Activated CD8-positive, alpha-beta memory T cell treated with anti-CD3 and anti-CD28 coated beads for 36 hours (primary cell): ENCODE measurements around the gene ZFAND2B. TPM values are rescaled to one million over a fixed set of nuclear protein-coding genes. Genes with fewer than 3 reads are reported as not detected.

Experiments used
- CTCF ChIA-PET: fragments of 350-600 bp; sonication (Branson Sonifier 250); formaldehyde crosslinking; loops from one replicate; lab custom pipeline; 2021; ENCODE audit warnings: antibody characterized with exemption; lab: Charles Lee
- POLR2A ChIA-PET: fragments of 350-600 bp; sonication (Branson Sonifier 250); formaldehyde crosslinking; loops from one replicate; lab custom pipeline; 2021; ENCODE audit warnings: antibody characterized with exemption; lab: Charles Lee
- total RNA-seq, 2 experiments: library from RNA; stranded (reverse); gene quantifications; one replicate each; pipeline ENCODE4 v1.2.3, GENCODE V29; 2021

The ZFAND2B gene
- total RNA-seq, 2 experiments from 2014 or later = 29.3 to 33.3 TPM

DNA sequence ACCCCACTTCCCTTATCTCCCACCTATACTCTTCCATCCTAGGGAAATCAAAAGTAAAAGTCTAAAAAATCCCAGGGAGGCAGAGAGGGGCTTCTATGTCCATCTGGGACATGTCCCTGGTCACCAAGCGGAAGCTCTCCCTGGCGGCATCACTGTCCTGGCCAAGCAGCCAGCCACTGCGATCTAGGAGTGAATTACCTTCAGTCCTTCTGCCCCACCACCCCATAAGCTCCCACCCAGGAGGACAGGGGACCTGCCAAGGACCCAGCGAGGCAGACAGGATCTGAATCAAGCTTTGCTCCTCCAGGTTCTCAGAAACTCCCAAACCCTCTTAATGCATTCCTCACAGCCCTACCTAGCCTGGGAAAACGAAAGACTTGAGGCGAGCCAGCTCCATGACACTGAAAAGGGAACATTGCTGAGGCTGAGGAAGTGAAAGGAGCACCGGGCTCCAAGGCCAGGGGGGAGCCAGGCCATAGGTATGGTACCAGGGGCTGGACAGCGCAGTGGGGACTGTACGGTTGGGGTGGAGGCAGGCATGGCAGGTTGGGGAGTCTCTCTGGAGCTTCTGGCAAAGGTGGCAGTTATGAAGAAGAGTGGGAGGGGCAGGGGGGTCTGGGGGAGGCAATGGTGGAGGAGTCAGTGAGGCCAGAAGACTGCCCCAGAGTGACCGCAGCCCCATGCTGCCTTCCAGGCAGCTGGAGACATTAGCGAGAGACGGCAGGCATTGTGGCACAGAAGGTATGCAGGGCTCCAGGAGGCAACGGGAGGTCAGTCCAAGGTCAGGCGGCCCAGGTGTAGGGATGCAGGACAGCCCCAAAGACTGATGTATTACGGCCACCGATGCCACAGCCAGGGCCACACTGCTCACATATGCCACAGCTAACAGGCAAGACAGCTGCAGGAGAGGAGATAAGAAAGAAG lies 34.1 kb upstream of the ZFAND2B start:
- CTCF ChIA-PET = interaction anchor here (0.7 to 5.6 kb wide), 10 partner anchors 13 to 128 kb away, joined by 3 to 28 read pairs (median 4); partner anchors contain the start of genes ANKZF1, ATG9A and NHEJ1

DNA sequence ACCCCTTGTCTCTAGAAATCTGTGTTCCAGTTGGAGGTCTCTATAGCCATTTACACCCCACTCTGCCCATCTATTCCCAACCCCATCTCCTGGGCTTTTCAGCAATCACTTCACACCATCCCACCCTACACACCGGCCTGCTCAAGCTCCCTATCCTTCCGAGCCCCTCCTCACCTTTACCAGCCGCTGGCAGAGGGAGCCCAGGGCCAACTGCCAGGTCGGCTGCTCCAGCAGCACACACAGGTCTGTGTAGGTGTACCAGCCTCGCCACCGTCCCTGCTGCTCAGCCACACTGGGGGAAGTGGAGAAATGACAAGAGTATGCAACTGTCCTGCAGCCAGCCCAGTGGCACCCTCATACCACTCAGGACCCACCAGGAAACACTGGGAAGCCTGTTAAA lies 33.4 kb upstream of the ZFAND2B start:
- CTCF ChIA-PET = interaction anchor here (0.7 to 5.6 kb wide), 7 partner anchors 9 to 122 kb away, joined by 3 to 28 read pairs (median 4); partner anchors contain the start of genes ANKZF1, ATG9A and NHEJ1
- POLR2A ChIA-PET = interaction anchor here (1.3 kb wide), 1 partner anchor 33 kb away, joined by 4 read pairs; the partner anchor contains the start of gene ZFAND2B

More for the DNA sequence above, 34.1 kb upstream of the ZFAND2B start:
- POLR2A ChIA-PET = interaction anchor here (1.0 to 1.3 kb wide), 2 partner anchors 34 to 39 kb away, joined by 4 to 6 read pairs; partner anchors contain the start of gene ZFAND2B

GRCh38 chr2:219174146-219174545 lies 32.4 kb upstream of the ZFAND2B start:
- POLR2A ChIA-PET = interaction anchor here (1.1 to 1.3 kb wide), 2 partner anchors 9 to 32 kb away, joined by 4 read pairs; partner anchors contain the start of gene ZFAND2B
- CTCF ChIA-PET = interaction anchor here (0.8 to 5.6 kb wide), 6 partner anchors 10 to 125 kb away, joined by 3 to 28 read pairs (median 3); partner anchors contain the start of gene NHEJ1

DNA sequence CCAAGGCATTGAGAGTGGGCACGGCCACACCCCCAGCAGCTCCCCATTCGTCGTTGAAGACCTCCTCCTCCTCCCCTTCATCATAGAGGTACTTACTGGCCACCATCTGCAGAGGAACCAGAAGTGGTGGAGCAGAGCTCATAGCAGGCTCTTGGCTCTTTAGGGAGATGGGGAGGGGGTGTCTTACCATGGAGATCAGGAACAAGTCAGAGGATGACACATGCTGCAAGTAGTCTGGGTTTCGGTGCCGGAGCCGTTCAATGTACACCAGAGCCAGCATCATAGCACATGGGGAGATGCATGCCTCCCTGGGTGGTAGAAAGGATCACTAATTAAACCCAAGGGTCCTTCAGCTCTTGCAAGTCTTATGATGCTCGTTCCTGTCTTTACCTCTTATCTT lies 31.8 kb upstream of the ZFAND2B start:
- ChIA-PET POLR2A (interaction anchor here (0.5 to 1.3 kb wide), 3 partner anchors 54 to 209 kb away, joined by 3 to 5 read pairs (median 5); partner anchors contain the start of genes ANKZF1 and ATG9A), CTCF (interaction anchor here (1.0 to 5.6 kb wide), 7 partner anchors 11 to 124 kb away, joined by 3 to 28 read pairs (median 4); partner anchors contain the start of gene NHEJ1)

DNA sequence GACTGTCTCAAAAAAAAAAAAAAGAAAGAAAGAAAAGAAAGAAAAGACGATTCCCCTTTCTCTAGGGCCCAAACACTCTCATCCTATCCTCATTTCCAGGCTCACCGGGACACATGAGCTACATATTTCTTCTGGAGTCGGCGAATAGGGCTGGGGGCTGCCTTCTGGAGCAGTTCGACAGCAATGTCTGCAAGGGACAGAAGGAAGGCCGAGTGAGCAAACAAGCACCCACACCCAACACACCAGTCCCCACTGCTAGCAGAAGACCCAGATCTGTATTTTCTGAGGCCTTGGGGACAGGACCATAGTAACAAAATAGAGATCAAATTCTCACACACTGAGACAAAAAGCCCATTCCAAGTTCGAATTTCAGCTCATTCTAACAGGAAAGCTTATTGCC lies 31.1 kb upstream of the ZFAND2B start:
- ChIA-PET CTCF (interaction anchor here (0.8 to 5.6 kb wide), 11 partner anchors 11 to 298 kb away, joined by 3 to 28 read pairs (median 4); partner anchors contain the start of genes ANKZF1, ATG9A and NHEJ1), POLR2A (interaction anchor here (0.6 to 2.0 kb wide), 8 partner anchors 24 to 79 kb away, joined by 3 to 11 read pairs (median 5); partner anchors contain the start of genes ANKZF1, ATG9A, TUBA4A and ZFAND2B)

DNA sequence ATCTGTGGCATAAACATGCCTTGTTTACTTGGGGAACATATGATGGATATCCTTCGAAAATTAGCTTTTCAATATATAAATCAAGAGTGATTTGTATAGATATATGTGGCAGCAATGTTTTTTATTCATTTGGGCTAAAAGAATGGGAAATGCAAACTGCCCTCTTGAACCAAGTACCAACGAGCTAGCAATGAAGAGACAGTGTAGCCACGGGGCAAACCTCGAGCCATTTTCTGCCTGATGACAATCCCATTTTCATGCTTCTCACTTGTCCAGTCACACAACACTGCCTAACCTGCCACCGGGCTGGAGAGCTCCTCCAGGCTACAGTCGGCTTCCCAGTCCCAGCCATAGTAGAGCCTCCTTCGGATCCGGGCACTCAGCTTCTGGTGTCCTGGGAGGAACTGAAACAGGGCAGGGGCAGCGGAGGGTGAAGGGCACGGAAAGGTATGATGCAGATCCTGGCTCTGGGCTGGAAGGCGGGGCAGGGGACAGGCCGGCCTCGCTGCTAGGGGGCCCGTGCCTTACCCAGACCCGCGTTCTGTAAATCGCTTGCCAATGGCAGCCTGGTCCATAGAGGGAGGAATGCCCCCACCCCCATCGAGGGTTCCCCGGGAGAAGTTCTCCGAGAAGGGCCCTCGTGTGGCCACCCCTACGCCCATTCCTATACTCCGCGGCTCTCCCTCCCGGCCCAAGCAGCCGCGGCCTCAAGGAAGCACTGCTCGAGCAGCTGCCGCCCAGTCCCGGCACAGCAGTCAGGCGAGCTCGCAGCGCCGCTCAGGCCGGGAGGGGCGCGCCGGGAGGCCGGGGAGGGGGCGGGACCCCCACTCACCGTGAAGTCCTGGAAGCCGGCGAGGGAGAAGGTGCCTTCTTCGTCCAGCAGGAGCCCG lies 30.4 kb upstream of the ZFAND2B start:
- ChIA-PET POLR2A (interaction anchor here (0.6 to 2.0 kb wide), 15 partner anchors 12 to 78 kb away, joined by 3 to 11 read pairs (median 3); partner anchors contain the start of genes ANKZF1, ATG9A, GLB1L and STK16), CTCF (interaction anchor here (0.8 to 5.6 kb wide), 16 partner anchors 11 to 299 kb away, joined by 3 to 28 read pairs (median 4); partner anchors contain the start of genes ANKZF1, ATG9A, DNAJB2 and NHEJ1)

- ChIA-PET CTCF (interaction anchor here (0.9 to 2.0 kb wide), 11 partner anchors 12 to 147 kb away, joined by 3 to 13 read pairs (median 4); partner anchors contain the start of genes ANKZF1, ATG9A, DNAJB2 and NHEJ1), POLR2A (interaction anchor here (0.6 to 2.0 kb wide), 12 partner anchors 13 to 77 kb away, joined by 3 to 11 read pairs (median 4); partner anchors contain the start of genes GLB1L, STK16, TUBA4A and ZFAND2B)
Observed at GRCh38 chr2:219176818-219177551, 29.6 kb upstream of the ZFAND2B start, which contains the start of gene CNPPD1. Gene CNPPD1, minus strand, starts transcription at chr2:219176925. Its CDS starts 97 bp downstream, at chr2:219176828.

DNA sequence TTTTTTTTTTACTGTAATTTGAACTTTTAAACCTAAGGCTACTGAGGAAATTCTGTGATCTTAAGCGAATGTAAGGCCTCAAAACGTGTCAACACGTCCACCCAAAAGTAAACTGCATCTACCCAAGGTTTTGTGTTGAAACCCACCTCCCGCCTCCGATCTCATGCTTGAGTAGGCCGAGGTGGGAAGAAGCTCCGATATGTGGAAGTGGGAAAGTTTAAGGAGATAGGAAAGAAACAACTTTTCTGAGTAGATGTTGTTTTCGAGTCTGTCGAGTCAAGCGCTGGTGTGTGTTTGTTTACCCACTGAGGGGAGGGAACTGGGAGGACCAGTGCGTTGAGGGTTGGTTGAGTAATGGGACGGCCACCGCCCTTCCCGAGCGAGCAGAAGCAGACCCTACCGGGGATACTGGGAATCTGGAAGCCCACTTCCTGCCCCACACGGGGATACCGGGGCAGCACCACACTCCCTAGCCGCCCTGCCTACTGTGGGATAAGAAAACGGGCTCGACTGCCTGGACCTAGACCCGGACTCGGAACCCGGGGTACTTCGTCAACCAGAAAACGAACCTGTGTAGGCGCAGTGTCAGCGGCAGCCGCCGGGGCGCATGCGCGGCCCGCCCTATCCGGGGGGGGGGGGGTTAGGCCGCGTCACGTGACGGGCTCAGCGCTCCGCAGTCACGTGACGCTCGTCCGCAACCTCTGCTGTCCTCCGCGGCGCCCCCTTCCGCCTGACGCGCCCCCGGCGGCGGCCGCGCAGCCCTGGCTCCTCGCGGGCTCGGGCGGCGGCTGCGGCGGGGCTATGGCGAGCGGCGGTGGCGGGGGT lies 28.8 kb upstream of the ZFAND2B start, which contains the start of gene RETREG2:
RETREG2 (plus strand) TSS at position 724 of the 825 bp plus-strand sequence; CDS start at position 802, 78 bp downstream.
- ChIA-PET CTCF (interaction anchor here (0.9 to 1.9 kb wide), 2 partner anchors 28 to 72 kb away, joined by 4 to 7 read pairs; partner anchors contain the start of gene ZFAND2B), POLR2A (interaction anchor here (0.8 kb wide), 1 partner anchor 23 kb away, joined by 6 read pairs; no protein-coding TSS in a partner anchor)

DNA sequence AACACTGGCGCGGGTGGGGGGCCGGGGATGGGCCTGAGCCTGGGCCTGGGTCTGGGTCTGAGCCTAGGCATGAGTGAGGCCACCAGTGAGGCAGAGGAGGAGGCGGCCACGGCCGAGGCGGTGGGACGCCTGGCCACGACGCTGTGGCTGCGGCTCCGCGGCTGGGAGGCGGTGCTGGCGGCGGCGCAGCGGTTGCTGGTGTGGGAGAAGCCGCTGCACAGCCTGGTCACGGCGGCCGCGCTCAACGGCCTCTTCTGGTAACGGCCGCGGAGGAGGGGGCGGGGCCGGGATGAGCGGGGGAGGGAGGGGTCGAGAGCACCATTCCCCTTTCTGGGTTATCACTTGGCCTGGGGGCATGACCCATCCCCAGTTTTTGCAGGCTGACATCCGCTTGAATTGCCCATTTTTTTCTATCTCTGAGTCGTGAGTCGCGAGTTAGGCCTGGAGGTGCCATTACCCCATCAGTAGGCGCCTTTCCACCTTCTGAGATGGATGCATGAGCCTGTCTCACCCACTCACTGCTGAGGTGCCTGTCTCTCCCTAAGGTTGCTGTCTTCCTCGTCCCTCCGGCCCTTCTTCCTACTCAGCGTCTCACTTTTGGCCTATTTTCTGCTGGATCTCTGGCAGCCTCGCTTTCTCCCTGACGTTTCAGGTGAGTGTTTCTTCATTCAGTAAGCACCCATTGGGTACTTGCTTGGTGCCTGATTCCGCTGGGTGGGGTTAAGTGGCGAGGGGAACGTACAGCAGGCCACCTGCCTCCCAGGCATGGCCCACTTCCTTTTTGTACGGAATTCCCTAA lies 28.0 kb upstream of the ZFAND2B start:
- CTCF ChIA-PET = interaction anchor here (2.3 kb wide), 1 partner anchor 116 kb away, joined by 7 read pairs; no protein-coding TSS in a partner anchor
- POLR2A ChIA-PET = no interaction called here

DNA sequence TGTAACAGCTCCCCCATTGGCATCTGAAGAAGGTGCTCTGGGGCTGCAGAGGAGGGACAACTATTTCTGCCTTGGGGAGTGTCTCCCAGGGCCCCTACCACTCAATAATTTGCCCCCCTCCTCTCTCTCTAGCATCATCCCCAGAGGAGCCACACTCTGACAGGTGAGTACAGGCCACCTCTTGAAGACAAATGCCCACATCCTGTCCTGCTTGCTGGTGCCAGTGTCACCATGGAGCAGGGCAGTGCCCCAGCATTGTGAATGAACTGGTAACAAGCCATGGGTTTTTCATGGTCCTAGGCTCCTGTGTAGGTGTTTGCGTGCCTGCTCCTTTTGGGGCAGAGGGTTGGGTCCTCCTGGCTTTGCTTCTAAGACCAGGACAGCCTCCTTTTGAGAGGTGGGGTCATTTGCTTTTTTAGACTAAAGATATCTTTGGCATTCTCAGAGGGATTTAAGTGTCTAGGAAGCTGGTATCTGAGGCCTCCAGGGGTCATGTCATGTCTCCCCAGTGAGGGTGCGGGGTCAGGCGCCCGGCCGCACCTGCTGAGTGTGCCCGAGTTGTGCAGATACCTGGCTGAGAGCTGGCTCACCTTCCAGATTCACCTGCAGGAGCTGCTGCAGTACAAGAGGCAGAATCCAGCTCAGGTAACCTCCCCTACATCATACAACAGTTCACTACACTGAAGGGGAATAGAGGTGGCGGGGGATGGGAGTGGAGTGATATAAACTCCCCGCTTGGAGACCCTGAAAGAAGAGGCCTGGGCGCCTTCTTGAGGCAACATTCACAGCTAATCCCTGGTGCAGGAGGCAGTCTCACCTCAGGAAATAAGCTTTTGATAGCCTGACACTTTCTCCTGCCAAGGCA lies 26.7 kb upstream of the ZFAND2B start:
- POLR2A ChIA-PET = interaction anchor here (2.3 to 3.2 kb wide), 2 partner anchors 21 to 27 kb away, joined by 9 to 15 read pairs; partner anchors contain the start of gene ZFAND2B

GRCh38 chr2:219180961-219181360 lies 25.6 kb upstream of the ZFAND2B start:
- POLR2A ChIA-PET = interaction anchor here (2.3 to 3.2 kb wide), 2 partner anchors 19 to 26 kb away, joined by 9 to 15 read pairs; partner anchors contain the start of gene ZFAND2B
- CTCF ChIA-PET = interaction anchor here (0.5 to 2.8 kb wide), 7 partner anchors 10 to 151 kb away, joined by 3 to 7 read pairs (median 4); partner anchors contain the start of gene SLC23A3

More for the DNA sequence above, 26.7 kb upstream of the ZFAND2B start:
- CTCF ChIA-PET = interaction anchor here (0.6 to 2.3 kb wide), 5 partner anchors 9 to 150 kb away, joined by 3 to 7 read pairs (median 3); partner anchors contain the start of gene SLC23A3

- POLR2A ChIA-PET = interaction anchor here (1.1 to 3.2 kb wide), 3 partner anchors 19 to 28 kb away, joined by 4 to 15 read pairs (median 9); partner anchors contain the start of gene ZFAND2B
- CTCF ChIA-PET = interaction anchor here (0.5 to 2.8 kb wide), 7 partner anchors 14 to 116 kb away, joined by 3 to 7 read pairs (median 5); no protein-coding TSS in a partner anchor
Observed at GRCh38 chr2:219181531-219181930, 25.1 kb upstream of the ZFAND2B start.
